ENCODE measurements around the gene POPDC2.
"Not testable (repeated sequence)": the region's sequence is repeated elsewhere in the genome, so short reads cannot be mapped to it uniquely, and the experiment has no call there.

POPDC2 gene, protein sequence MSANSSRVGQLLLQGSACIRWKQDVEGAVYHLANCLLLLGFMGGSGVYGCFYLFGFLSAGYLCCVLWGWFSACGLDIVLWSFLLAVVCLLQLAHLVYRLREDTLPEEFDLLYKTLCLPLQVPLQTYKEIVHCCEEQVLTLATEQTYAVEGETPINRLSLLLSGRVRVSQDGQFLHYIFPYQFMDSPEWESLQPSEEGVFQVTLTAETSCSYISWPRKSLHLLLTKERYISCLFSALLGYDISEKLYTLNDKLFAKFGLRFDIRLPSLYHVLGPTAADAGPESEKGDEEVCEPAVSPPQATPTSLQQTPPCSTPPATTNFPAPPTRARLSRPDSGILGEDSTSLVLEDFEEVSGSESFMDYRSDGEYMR

GRCh38 chr3:119660474-119661440, at the start of gene POPDC2:
POPDC2 (minus strand) TSS chr3:119660589; CDS start chr3:119660423, 166 bp downstream.
- DNase-seq = no peak

DNA sequence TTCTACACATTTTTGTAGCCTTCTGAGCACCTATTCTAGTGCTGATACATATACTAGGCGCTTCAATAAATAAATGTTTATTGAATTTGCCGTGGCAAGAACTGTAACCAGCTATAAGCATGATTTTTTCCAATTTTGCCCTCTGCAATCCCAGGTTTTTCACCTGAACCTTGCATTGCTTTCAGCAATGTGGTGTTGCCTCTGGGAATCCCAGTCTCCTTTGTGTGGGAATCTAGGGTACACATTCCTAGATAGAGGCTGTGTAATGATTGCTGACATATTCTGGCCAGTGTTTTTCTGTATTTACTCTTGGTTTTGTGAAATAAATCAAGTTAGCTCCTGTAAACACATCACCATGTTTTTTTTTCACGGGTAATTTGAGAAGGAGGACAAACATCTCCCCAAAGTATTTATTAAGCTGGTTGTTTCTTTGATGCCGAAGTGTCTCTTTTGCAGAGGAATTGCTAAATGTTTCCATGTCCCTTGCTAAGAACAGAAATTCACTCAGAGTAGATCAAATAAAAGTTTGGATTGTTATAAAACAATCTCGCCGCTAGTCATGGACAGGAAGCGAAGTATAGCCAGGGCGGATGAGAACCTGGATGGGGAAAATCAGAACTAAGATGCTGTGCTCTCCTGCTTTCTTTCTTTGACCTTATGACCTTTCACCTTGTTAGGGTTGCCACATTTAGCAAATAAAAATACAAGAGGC, 43.6 kb upstream of the POPDC2 start:
- DNase-seq = no peak

DNA sequence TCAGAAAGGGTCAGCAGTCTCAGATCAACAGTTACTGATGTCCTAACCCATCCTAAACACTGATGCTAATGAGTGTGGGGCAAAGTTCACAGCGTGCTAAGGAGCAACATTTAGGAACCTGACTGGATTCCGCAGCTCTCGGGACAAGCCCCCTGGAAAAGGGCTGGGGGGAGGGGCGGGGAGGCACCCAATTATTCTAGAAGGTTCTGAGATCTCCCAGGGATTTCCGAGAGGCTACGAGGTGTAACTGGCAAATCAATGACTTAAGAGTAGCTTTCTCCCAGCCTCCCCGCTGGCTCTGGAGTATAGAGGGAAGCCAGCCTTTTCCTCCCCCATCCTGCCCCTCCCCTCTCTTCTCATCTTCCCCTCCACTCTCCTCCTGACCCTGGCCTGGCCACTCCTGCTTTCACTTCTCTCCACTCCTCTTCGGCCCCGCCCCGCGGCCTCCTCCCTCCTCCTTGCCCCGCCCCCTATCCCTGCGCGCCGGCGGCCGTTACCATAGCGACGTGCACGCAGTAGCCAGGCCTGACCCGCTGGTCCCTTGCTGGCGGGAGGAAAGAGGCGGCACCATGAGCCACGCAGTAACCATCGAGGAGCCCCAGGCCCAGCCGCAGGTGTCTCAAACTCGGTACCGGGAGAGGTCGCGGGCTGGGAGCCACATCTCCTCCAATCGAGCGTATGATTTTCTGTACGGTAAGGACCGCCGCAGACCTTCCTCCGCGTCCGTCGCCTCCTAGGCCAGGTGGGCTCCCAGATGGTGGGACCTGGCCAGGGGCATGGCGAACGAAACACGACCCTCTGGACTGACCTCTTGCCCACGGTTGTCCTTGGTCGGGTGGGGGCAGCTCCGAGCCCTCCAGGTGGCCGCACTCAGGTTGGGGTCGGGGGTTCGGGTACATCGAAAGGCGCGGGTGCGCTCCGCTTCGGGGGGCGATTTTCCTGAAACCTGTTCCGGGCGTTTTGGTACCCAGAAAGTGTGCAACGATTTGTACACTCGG, 42.4 kb upstream of the POPDC2 start, which contains the start of gene CFAP91:
Gene CFAP91, plus strand, starts transcription at position 493 of the 998 bp plus-strand sequence. Its CDS starts 77 bp downstream, at position 570.
- peak; percentile 87 for DNase-seq

GRCh38 chr3:119700920-119701734, 40.7 kb upstream of the POPDC2 start:
- no peak for DNase-seq

DNA sequence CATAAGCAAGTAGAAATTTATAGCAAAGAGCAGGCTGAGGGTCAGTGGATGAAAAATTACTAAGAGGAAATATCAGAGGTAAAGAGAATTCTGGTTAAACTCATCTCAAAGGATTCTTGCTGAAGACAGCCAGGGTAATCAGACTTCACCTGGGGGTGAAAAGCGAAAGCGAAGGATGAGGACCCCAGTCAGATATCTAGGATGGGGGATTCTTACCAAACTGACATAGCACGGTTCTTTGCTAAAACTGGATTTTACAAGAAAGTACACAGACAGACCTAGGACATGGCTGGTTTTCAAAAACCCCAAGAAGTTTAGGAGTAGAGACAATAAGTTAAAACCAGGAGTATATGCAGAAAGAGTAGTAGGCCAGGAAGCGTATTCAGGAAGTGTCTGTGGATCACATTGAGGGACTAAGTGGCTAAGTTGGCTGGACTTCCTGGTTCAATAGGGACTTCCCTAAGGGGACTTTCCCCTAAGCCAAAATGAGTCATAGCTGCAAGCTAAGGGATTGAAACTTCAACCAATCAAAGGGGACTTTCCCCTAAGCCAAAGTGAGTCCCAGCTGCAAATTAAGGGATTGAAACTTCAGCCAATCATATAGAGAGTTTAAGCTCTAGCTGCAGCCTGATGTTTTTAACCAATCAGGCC, 40.0 kb upstream of the POPDC2 start:
- no peak for DNase-seq

- DNase-seq = no peak
These were observed 37.0 kb upstream of the POPDC2 start for GRCh38 chr3:119697394-119697793.

DNA sequence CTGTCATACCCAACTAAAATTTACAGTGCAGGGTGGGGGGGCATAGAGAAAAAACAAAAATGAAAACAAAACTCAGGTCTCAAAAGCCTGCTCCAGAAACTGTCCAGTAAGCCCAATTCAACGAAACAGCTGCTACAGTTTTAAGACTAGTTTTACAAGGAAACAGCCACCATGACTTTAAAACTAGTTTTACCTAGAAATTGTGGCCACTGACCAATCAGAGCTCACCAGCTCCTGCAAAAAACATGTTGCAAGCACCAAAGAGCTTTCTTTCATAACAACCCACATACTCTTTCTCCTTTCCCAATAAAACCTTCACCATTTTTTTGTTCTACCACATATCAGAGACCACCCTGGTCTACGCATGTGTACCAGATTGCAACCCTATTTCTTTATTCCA, 35.1 kb upstream of the POPDC2 start:
- no peak for DNase-seq

- no peak for DNase-seq
These were observed 29.8 kb upstream of the POPDC2 start for GRCh38 chr3:119690043-119690656.

DNA sequence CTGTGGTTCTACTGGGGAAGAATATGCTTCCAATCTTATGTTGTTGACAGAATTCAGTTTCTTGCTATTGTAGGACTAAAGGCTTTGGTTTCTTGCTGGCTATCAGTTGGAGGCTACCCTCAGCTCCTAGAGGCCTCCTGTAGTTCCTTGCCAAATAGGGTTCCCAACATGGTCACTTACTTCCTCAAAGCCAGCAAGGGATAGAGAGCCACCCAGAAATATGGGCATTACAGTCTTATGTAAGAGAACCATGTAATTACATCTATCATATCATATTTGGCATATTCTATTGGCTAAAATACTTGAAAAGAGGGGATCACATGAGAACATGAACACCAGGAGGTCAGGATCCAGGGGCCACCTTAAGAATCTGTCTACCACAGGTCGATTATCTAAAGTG, 23.0 kb upstream of the POPDC2 start:
- no peak for DNase-seq

GRCh38 chr3:119681279-119681678, 20.9 kb upstream of the POPDC2 start:
- no peak for DNase-seq

DNA sequence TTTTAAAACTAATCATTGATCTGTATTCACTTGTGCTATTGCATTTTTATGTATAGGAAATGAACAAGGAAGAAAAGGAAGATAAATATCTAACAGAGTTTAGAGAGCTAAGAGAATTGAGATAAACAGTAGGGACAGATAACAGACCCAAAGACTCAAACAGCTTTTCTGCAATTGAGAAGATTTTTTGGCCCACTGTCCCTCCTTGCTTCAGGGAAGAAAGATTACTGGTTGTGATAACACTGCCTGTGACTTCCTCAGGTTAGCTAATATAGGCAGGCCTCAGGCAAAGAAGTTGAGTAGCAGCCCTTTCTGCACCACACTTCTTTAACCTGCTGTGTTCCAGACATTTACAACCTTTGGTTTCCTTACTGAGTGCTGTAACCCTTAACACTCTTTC, 19.5 kb upstream of the POPDC2 start:
- DNase-seq = no peak

- DNase-seq = not testable (repeated sequence)
These were observed 17.8 kb upstream of the POPDC2 start for GRCh38 chr3:119678209-119678608.

DNA sequence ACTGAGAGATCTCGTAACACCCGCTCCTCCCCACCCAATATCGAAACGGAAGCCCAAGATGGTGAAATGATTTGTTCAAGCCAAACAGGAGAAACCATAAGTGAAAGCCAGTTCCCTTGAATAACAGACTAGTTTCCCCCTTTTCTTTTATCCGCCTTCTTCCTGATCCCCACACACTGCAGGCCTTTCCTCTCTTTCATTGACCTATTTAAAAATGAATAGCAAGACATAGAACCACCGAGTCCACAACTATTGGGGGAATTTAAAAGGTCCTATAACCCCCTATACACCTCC, 17.2 kb upstream of the POPDC2 start:
- no peak for DNase-seq

GRCh38 chr3:119676771-119677640, 16.6 kb upstream of the POPDC2 start, which contains the start of gene COX17:
COX17 (minus strand) TSS chr3:119677406; CDS start chr3:119677310, 96 bp downstream.
- DNase-seq = peak; percentile 93

DNA sequence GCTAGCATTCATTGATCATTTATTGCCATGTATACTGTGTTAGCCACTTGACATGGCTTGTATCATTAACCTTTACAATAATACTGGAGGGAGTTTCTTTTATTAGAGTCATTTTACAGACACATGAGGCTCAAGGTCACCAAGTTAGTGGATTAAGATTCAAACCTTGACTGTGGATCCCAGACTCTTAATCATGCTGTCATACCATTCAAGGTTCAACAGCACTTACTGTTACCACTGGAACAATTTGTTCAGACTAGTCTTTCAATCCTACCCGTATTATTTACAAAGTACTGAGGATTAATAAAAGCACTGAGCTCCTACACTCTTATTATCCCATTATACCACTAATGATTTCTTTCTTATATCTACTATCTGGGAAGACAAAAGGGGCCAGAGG, 15.6 kb upstream of the POPDC2 start:
- DNase-seq = no peak

GRCh38 chr3:119675188-119675874, 14.9 kb upstream of the POPDC2 start:
- DNase-seq = no peak

DNA sequence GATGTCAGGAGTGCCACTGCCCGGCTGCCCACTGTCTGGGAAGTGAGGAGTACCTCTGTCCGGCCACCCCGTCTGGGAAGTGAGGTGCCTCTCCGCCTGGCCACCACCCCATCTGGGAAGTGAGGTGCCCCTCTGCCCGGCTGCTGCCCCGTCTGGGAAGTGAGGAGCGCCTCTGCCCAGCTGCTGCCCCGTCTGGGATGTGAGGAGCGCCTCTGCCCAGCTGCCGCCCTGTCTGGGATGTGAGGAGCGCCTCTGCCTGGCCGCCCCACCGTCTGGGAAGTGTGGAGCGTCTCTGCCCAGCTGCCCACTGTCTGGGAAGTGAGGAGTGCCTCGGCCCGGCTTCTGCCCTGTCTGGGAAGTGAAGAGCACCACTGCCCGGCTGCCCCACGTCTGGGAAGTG, 13.5 kb upstream of the POPDC2 start:
- DNase-seq = no peak

DNA sequence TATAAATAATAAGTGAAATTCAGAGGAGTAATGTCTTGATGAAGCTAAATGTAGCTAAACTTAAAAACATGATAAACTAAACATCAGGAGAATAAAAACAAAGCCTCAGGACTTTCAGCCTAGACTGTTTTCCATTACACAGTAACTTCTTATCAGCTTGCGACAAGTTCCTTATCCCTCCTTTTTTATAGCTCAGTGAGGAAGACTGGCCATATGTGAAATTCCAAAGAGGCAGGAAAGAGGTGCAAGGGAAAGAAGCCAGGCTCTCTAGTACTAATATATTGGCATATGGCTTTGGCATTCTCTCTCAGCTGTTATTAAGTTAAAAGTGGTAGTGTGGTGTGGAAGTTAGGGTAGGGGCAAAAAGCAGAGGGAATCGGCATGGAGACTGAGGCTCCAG, 12.4 kb upstream of the POPDC2 start:
- DNase-seq = no peak
